Subcutaneous abdominal adipose tissue (tissue), 5 donors: ENCODE results near the gene CDCP1.
"Not testable (repeated sequence)": the region's sequence is repeated elsewhere in the genome, so short reads cannot be mapped to it uniquely, and the experiment has no call there.

Experiments used
- H3K27ac ChIP-seq: one replicate; pipeline ENCODE4 v1.7.0; 2013; ENCODE audit warnings: low read depth, mild to moderate bottlenecking, inconsistent platforms, low read length, moderate library complexity
- H3K27me3 ChIP-seq, 5 donors: one replicate each; pipeline ENCODE4 v1.7.0; 2013; ENCODE audit warnings: low read length in 5 of 5, inconsistent platforms in 1 of 5; ENCODE audit not compliant: control insufficient read depth in 5 of 5, insufficient read depth in 4 of 5
- H3K36me3 ChIP-seq, 5 donors: one replicate each; pipeline ENCODE4 v1.7.0; 2013; ENCODE audit warnings: low read length in 5 of 5; ENCODE audit not compliant: control insufficient read depth in 5 of 5, insufficient read depth in 5 of 5
- H3K4me1 ChIP-seq, 5 donors: one replicate each; pipeline ENCODE4 v1.7.0; 2013; ENCODE audit warnings: low read length in 5 of 5, mild to moderate bottlenecking in 3 of 5, moderate library complexity in 1 of 5; ENCODE audit not compliant: control insufficient read depth in 5 of 5, insufficient read depth in 5 of 5
- H3K4me3 ChIP-seq, 5 donors: one replicate each; pipeline ENCODE4 v1.7.0; 2013; ENCODE audit warnings: low read length in 5 of 5, low read depth in 1 of 5
- H3K9ac ChIP-seq, 5 donors: one replicate each; pipeline ENCODE4 v1.7.0; 2013; ENCODE audit warnings: low read length in 5 of 5, mild to moderate bottlenecking in 4 of 5, moderate library complexity in 3 of 5
- H3K9me3 ChIP-seq, 5 donors: one replicate each; pipeline ENCODE4 v1.7.0; 2013; ENCODE audit warnings: low read length in 5 of 5; ENCODE audit not compliant: control insufficient read depth in 5 of 5
- donor health status: healthy.
- donor health status: healthy.
- donor health status: healthy.
- donor health status: healthy.
- donor health status: healthy.

Gene CDCP1

DNA sequence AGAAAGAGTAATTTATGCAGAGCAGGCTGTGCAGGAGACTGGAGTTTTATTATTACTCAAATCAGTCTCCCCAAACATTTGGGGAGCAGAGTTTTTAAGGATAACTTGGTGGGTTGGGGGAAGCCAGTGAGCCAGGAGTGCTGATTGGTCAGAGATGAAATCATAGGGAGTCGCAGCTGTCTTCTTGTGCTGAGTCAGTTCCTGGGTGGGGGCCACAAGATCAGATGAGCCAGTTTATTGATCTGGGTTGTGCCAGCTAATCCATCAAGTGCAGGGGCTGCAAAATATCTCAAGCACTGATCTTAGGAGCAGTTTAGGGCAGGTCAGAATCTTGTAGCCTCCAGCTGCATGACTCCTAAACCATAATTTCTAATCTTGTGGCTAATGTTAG, 92.4 kb downstream of the CDCP1 start:
- not testable (repeated sequence) for H3K27ac ChIP-seq

DNA sequence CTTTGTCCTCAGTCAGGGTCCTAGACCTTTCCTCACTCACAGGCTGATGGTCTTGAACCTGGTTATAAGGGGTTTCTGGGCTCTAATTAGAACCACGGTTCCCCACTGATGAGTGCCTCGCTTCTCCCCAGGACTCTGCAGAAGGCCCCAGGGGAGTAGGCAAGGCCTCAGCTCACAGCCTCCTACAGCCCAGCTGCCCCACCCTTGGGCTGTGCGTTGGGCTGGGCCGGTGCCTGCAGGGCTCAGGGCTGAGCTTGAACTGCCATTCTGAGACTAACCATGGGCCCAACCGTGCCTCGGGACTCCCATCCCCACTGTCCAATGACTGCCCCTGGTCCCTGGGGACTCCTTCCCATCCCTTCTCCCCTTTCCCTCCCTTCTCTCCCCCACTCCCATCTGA, 94.5 kb downstream of the CDCP1 start:
- H3K9ac ChIP-seq = no peak overlapping the region
- H3K27me3 ChIP-seq = no peaks in the 10 kb centered on the region
- no peak overlapping the region for H3K4me3 ChIP-seq
- H3K9me3 ChIP-seq = no peaks in the 10 kb centered on the region
- no peaks in the 10 kb centered on the region for H3K36me3 ChIP-seq
- H3K4me1 ChIP-seq = peaks cover 0 to 18% (median 12%) of the 10 kb centered on the region in 5 donors
- no peak overlapping the region for H3K27ac ChIP-seq

More for the DNA sequence above, 92.4 kb downstream of the CDCP1 start:
- H3K27me3 ChIP-seq, H3K36me3 ChIP-seq, H3K9ac ChIP-seq, H3K4me3 ChIP-seq, H3K9me3 ChIP-seq: not testable (repeated sequence)
- peaks cover 0 to 21% (median 12%) of the 10 kb centered on the region in 5 donors for H3K4me1 ChIP-seq

DNA sequence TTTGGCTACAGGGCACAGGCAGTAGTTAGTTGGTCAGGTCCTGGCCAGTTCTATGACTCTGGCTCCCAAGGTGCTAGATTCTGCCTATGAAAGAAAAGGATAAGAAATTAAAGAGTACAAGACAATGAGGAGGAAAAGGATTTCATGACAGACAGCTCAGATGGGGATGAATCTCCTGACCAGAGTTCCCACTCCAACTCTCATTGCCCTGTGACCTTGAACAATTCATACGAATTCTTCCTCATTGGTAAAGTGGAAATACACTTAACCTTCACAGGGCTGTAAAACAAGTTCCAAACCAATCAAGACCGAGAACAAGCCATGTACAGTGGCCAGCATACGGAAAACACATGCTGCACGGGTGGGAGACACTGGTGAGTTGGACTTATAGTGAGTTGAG, 96.4 kb downstream of the CDCP1 start:
- peaks cover 0 to 13% (median 7%) of the 10 kb centered on the region in 5 donors for H3K4me1 ChIP-seq
- no peak overlapping the region for H3K4me3 ChIP-seq
- H3K36me3 ChIP-seq = no peaks in the 10 kb centered on the region
- H3K9me3 ChIP-seq = no peaks in the 10 kb centered on the region
- no peak overlapping the region for H3K27ac ChIP-seq
- H3K9ac ChIP-seq = no peak overlapping the region
- H3K27me3 ChIP-seq = no peaks in the 10 kb centered on the region

DNA sequence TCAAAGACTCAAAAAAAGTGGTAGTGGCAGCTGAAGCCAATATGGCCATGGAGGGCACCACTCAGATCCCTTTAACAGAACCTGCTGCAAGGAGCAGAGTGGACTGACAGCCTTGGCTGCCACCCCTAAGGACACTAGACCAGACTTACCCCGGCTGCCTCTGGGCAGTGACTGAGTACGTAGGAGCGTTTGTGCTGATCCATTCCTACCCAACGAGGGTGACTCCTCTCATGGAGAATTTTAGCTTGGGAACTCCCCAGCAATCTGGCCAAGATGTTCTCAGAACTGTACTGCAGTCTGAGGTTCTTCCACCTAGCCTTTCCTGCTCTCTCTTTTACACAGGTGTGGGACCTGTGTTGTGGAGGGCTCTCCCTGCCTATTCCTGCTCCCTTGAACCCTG, 97.9 kb downstream of the CDCP1 start:
- Histone ChIP-seq H3K27me3 (no peaks in the 10 kb centered on the region), H3K4me1 (peaks cover 0 to 11% (median 6%) of the 10 kb centered on the region in 5 donors), H3K36me3 (no peaks in the 10 kb centered on the region), H3K9ac (no peak overlapping the region), H3K27ac (no peak overlapping the region), H3K4me3 (no peak overlapping the region), H3K9me3 (no peaks in the 10 kb centered on the region)

DNA sequence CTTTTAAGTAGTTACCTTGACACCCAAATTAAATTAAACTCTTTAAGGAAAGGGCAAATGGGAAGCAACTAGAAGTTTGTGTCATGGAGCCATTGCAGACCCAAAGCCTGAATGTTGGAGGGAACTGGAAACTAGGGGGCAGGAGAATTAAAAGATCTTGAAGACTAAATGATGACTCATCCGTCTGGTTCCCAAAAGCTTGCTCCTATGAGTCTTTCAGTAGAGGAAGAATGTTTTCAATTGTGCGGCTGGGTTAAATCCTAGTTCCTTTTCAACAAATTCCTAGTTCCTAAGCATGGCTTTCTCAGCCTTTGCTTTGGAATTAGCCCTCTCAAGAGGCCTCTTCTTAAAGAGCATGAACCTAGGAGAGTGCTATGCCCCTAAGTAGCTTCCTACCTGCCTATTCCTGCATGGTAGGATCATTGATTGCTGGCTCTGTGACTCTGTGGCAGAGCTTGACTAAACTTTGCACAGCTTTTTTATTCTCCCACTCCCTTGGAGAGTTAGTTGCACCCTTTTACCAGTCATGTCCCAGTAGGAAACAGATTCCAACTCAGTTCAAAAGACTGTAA, 102.4 kb downstream of the CDCP1 start:
- H3K9ac ChIP-seq = no peak overlapping the region
- no peak overlapping the region for H3K27ac ChIP-seq
- no peaks in the 10 kb centered on the region for H3K9me3 ChIP-seq
- H3K27me3 ChIP-seq = no peaks in the 10 kb centered on the region
- peaks cover 3 to 26% (median 18%) of the 10 kb centered on the region in 5 donors for H3K4me1 ChIP-seq
- no peak overlapping the region for H3K4me3 ChIP-seq
- H3K36me3 ChIP-seq = peaks cover 0 to 10% (median 0%) of the 10 kb centered on the region in 5 donors

DNA sequence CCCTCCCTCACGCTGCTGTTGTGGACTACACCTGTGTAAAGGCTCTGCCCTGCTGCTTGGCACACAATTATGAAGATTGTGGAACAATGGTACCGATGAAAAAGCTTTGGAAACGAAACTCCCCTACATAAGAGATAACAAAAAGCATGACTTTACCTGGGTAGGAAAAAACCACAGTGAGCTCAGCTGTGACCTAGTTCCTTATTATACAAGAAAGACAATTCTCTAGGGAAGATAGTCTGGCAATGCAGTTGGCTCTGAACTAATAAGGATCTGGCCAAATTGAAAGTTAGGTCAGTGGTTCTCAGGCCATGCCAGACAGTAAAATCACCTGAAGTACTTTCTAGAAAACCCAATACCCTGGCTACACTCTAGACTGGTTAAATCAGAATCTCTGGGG, 104.0 kb downstream of the CDCP1 start:
- no peaks in the 10 kb centered on the region for H3K9me3 ChIP-seq
- peaks cover 0 to 15% (median 2%) of the 10 kb centered on the region in 5 donors for H3K36me3 ChIP-seq
- H3K27ac ChIP-seq = peak overlapping the region; percentile 35
- H3K4me1 ChIP-seq = peaks cover 4 to 23% (median 19%) of the 10 kb centered on the region in 5 donors
- H3K27me3 ChIP-seq = no peaks in the 10 kb centered on the region
- peak overlapping the region in 1 of 5 donors; percentile 37 for H3K9ac ChIP-seq
- no peak overlapping the region for H3K4me3 ChIP-seq

DNA sequence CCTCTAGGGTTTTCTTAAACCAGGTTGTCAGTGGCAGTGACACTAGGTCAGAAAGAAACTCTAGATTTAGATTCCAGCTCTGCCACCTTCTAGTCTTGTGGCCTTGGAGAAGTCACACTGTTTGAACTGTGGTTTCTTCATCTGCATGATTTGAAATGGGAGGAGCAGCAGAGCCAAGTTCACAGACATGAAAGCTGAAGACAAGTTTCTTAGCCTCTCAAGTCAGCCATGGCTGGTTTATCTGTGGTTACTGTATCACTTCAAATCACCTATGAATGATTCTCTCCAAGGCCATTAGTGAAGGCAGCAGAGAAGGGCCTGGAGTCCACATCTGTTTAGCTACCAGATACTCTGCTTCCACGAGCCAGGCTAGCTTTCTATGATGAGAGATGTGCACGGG, 104.5 kb downstream of the CDCP1 start:
- Histone ChIP-seq H3K9me3 (no peaks in the 10 kb centered on the region), H3K36me3 (peaks cover 0 to 18% (median 4%) of the 10 kb centered on the region in 5 donors), H3K27me3 (no peaks in the 10 kb centered on the region), H3K9ac (peak overlapping the region in 1 of 5 donors; percentile 37), H3K4me1 (peaks cover 4 to 24% (median 21%) of the 10 kb centered on the region in 5 donors), H3K27ac (peak overlapping the region; percentile 35), H3K4me3 (no peak overlapping the region)

DNA sequence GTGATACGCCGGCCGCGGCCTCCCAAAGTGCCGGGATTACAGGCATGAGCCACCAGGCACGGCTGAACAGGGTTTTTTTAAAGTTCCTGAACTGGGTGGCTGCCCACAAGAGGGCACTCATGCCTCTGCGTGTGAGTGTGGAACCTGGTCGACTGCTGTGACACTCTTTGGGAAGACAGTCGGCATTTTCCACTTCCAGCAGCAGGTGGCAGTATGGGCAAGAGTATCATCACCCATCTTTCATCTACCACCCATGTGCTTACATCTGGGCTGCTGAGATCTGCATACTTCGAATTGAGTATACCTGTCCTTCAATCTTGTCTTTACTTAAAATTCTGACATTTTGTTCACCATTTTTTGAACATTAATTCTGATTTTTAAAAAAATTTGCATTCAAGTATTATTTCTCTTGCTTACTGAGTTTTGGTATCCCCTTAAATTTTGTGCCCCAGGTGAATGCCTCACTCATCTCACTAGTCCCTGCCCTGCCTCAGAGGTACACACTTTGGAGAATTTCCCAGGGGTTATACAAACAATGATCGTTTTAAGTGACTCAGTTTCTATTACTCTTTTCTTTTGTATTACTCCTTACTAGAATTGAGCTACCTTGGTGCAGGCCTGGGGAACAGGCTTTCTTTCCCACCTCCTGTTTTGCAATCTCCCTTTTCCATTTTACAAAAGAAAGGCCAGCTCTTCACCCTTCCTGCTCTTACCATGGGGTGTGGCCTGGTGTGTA, 108.3 kb downstream of the CDCP1 start:
- Histone ChIP-seq H3K27ac (no peak overlapping the region), H3K4me1 (peaks cover 15 to 55% (median 46%) of the 10 kb centered on the region in 5 donors), H3K4me3 (no peak overlapping the region)

DNA sequence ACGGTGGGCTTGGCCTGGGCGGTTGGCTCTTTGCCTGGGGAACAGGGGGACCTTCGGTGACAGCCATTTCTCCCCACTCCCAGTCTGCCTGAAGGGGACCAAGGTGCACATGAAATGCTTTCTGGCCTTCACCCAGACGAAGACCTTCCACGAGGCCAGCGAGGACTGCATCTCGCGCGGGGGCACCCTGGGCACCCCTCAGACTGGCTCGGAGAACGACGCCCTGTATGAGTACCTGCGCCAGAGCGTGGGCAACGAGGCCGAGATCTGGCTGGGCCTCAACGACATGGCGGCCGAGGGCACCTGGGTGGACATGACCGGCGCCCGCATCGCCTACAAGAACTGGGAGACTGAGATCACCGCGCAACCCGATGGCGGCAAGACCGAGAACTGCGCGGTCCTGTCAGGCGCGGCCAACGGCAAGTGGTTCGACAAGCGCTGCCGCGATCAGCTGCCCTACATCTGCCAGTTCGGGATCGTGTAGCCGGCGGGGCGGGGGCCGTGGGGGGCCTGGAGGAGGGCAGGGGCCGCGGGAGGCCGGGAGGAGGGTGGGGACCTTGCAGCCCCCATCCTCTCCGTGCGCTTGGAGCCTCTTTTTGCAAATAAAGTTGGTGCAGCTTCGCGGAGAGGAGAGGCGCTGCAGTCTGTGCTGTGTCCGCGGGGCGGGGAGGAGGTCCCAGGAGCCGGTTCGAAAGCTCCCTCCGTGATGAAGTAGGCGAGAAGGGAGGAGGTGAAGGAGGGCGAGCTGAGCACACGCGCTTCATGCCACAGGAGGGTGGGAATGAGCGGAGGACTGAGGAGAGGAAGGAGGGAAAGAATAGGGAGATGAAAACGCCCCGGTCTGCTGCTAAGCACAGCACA, 110.5 kb downstream of the CDCP1 start:
- peak overlapping the region; percentile 37 for H3K27ac ChIP-seq
- peak overlapping the region in 3 of 5 donors; percentile 13 to 46 (median 30) for H3K4me3 ChIP-seq

More for the DNA sequence above, 108.3 kb downstream of the CDCP1 start:
- no peaks in the 10 kb centered on the region for H3K27me3 ChIP-seq
- H3K9ac ChIP-seq = no peak overlapping the region
- H3K36me3 ChIP-seq = peaks cover 0 to 53% (median 26%) of the 10 kb centered on the region in 5 donors
- H3K9me3 ChIP-seq = no peaks in the 10 kb centered on the region

More for the DNA sequence above, 110.5 kb downstream of the CDCP1 start:
- peaks cover 7 to 75% (median 46%) of the 10 kb centered on the region in 5 donors for H3K36me3 ChIP-seq
- H3K9me3 ChIP-seq = no peaks in the 10 kb centered on the region
- peaks cover 12 to 45% (median 34%) of the 10 kb centered on the region in 5 donors for H3K4me1 ChIP-seq
- H3K9ac ChIP-seq = peak overlapping the region in 1 of 5 donors; percentile 50
- H3K27me3 ChIP-seq = no peaks in the 10 kb centered on the region
